Measurements from ENCODE around the gene LAMA2.

LAMA2 gene

GRCh38 chr6:129516787-129517186 is 633.8 kb downstream of the LAMA2 start:
- no peak for DNase-seq (ENCODE audit: low read depth)

- DNase-seq (ENCODE audit: low read depth) = no peak
These were observed 634.4 kb downstream of the LAMA2 start for GRCh38 chr6:129517288-129517687.

- DNase-seq (ENCODE audit: low read depth) = no peak
These were observed 636.8 kb downstream of the LAMA2 start for GRCh38 chr6:129519750-129520149.

GRCh38 chr6:129521946-129522345 is 639.0 kb downstream of the LAMA2 start:
- DNase-seq (ENCODE audit: low read depth) = no peak

- DNase-seq (ENCODE audit: low read depth) = no peak
These were observed 640.9 kb downstream of the LAMA2 start for GRCh38 chr6:129523816-129524215.

- DNase-seq (ENCODE audit: low read depth) = no peak
These were observed 642.1 kb downstream of the LAMA2 start for GRCh38 chr6:129525055-129525454.

- DNase-seq (ENCODE audit: low read depth) = no peak
These were observed 652.0 kb downstream of the LAMA2 start for GRCh38 chr6:129534926-129535325.

GRCh38 chr6:129536271-129536670 is 653.3 kb downstream of the LAMA2 start:
- no peak for DNase-seq (ENCODE audit: low read depth)

GRCh38 chr6:129539032-129539431 is 656.1 kb downstream of the LAMA2 start:
- DNase-seq (ENCODE audit: low read depth) = no peak

- no peak for DNase-seq (ENCODE audit: low read depth)
These were observed 659.8 kb downstream of the LAMA2 start for GRCh38 chr6:129542705-129543104.

- no peak for DNase-seq (ENCODE audit: low read depth)
These were observed 661.0 kb downstream of the LAMA2 start for GRCh38 chr6:129543981-129544380.

- DNase-seq (ENCODE audit: low read depth) = no peak
These were observed 662.1 kb downstream of the LAMA2 start for GRCh38 chr6:129544892-129545612.

- no peak for DNase-seq (ENCODE audit: low read depth)
These were observed 663.8 kb downstream of the LAMA2 start for GRCh38 chr6:129546702-129547101.

GRCh38 chr6:129551486-129551885 is 668.5 kb downstream of the LAMA2 start:
- DNase-seq (ENCODE audit: low read depth) = no peak

- no peak for DNase-seq (ENCODE audit: low read depth)
These were observed 669.5 kb downstream of the LAMA2 start for GRCh38 chr6:129552413-129552812.

GRCh38 chr6:129555206-129555832 is 672.4 kb downstream of the LAMA2 start:
- no peak for DNase-seq (ENCODE audit: low read depth)

- DNase-seq (ENCODE audit: low read depth) = no peak
These were observed 675.3 kb downstream of the LAMA2 start for GRCh38 chr6:129558248-129558647.

- DNase-seq (ENCODE audit: low read depth) = no peak
These were observed 682.4 kb downstream of the LAMA2 start for GRCh38 chr6:129565366-129565765.

- no peak for DNase-seq (ENCODE audit: low read depth)
These were observed 682.9 kb downstream of the LAMA2 start for GRCh38 chr6:129565811-129566210.
